PFSK-1 (cell line): ENCODE data around the gene NDRG3.

Experiments used
- FOXP2 ChIP-seq: optimal IDR thresholded peaks from 2 replicates; pipeline ENCODE3; 2011; ENCODE audit warnings: borderline replicate concordance, control low read depth, inconsistent platforms; ENCODE audit not compliant: insufficient read depth; ENCODE audit errors: extremely low read length, extremely low read depth
- POLR2AphosphoS5 ChIP-seq: IDR thresholded peaks from 2 replicates; pipeline ENCODE4 v1.6.1; 2012; ENCODE audit warnings: low read depth, mild to moderate bottlenecking, control low read depth, low read length, moderate library complexity
- REST ChIP-seq, 2 experiments: IDR thresholded peaks; 2 replicates each; pipeline versions ENCODE4 v1.6.1 to v1.8.0; 2011 to 2012; ENCODE audit warnings: low read depth in 2 of 2, low read length in 2 of 2, control low read depth in 1 of 2, inconsistent platforms in 1 of 2, mild to moderate bottlenecking in 1 of 2, moderate library complexity in 1 of 2; ENCODE audit not compliant: insufficient read depth in 1 of 2
- SIN3A ChIP-seq: IDR thresholded peaks from 2 replicates; pipeline ENCODE4 v1.6.1; 2012; ENCODE audit warnings: mild to moderate bottlenecking, low read length, moderate library complexity, borderline replicate concordance; ENCODE audit not compliant: insufficient read depth
- TAF1 ChIP-seq: IDR thresholded peaks from 2 replicates; pipeline ENCODE4 v1.6.1; 2012; ENCODE audit warnings: low read length, control low read depth, borderline replicate concordance; ENCODE audit not compliant: insufficient read depth

GRCh38 chr20:36777576-36777975, 31.7 kb upstream of the NDRG3 start:
- no peak for TF ChIP-seq TAF1
- TF ChIP-seq FOXP2 = no peak
- no peak for TF ChIP-seq REST (IDR thresholded peaks at IDR 0.05; ENCODE audit: insufficient read depth in 1 of 2, low read depth in 2 of 2, low read length in 2 of 2)
- no peak; the same call in 1 of the 2 replicates for TF ChIP-seq POLR2AphosphoS5
- TF ChIP-seq SIN3A = no peak
